BLaER1 (cell line): ENCODE data around the gene UNC5A.

Experiments used
- H3K27ac ChIP-seq: shearing (Covaris generic); formaldehyde crosslinking; 2 replicates; pipeline ENCODE4 v1.8.1; 2022
- H3K27me3 ChIP-seq: shearing (Covaris generic); formaldehyde crosslinking; 2 replicates; pipeline ENCODE4 v1.8.1; 2022
- H3K36me3 ChIP-seq: shearing (Covaris generic); formaldehyde crosslinking; 2 replicates; pipeline ENCODE4 v1.8.1; 2022
- H3K4me1 ChIP-seq: shearing (Covaris generic); formaldehyde crosslinking; 2 replicates; pipeline ENCODE4 v1.8.1; 2022
- H3K4me2 ChIP-seq: shearing (Covaris generic); formaldehyde crosslinking; 2 replicates; pipeline ENCODE4 v1.8.1; 2022
- H3K4me3 ChIP-seq: shearing (Covaris generic); formaldehyde crosslinking; 2 replicates; pipeline ENCODE4 v1.8.1; 2022
- H3K9ac ChIP-seq: shearing (Covaris generic); formaldehyde crosslinking; 2 replicates; pipeline ENCODE4 v1.8.1; 2022
- H3K9me3 ChIP-seq: shearing (Covaris generic); formaldehyde crosslinking; 2 replicates; pipeline ENCODE4 v1.8.1; 2022
- H4K20me1 ChIP-seq: shearing (Covaris generic); formaldehyde crosslinking; 2 replicates; pipeline ENCODE4 v1.8.1; 2022
- Cebpa-rat ChIP-seq: shearing (Covaris generic); IDR thresholded peaks from 2 replicates; pipeline ENCODE4 v1.8.1; 2022

Gene UNC5A

DNA sequence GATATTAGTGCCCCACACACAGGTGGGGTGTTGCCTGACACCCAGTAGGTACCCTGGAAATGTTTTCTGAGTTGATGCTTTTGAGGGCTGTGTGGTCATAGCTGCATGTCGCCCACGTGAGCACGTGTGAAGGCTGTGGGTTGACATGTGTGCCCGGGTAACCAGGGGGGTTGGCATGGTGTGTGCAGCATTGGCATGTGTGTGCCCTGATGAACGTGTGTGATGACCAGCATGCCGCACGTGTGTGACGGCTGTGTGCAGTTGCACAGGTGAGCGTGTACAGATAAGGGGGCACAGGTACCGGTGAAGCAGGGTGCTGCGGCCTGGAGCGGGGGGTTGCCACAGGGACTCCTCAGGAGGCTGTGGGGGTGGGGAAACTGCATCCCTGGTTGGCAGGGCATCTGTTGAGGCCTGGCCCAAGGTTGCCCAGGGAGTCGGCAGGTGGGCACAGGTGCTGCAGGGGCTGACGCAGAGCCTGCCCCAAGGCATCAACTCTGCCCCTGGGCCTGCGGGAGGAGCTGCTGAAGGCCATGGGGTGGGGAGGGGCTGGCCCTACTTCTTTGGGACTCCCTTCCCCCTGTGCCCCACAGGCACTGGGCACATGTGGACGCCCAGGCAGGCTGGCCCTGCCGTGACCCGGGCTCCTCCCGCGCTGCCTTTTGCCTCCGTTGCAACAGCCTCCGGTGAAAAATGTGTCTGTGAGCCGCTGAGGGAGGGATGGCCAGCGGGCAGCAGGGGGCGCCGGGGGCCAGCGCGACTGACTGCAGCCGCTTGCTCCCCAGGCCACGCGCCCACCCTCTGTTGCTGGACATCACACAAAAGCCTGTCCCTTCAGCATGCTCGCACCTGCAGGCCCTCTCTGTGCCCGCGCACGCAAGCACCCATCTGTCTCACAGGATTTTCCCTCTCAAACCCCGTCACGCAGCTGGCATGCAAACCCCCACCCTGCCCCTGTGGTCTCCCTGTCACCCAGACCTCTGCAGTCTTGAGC lies 2.2 kb downstream of the UNC5A start:
- Histone ChIP-seq H3K27ac (no peak overlapping the region), H4K20me1 (peaks cover 93% of the 10 kb centered on the region), H3K4me1 (peaks cover 27% of the 10 kb centered on the region), H3K4me2 (no peak overlapping the region), H3K9ac (no peak overlapping the region), H3K27me3 (peaks cover 100% of the 10 kb centered on the region), H3K4me3 (no peak overlapping the region), H3K36me3 (no peaks in the 10 kb centered on the region), H3K9me3 (no peaks in the 10 kb centered on the region)
- no peak for TF ChIP-seq Cebpa-rat

GRCh38 chr5:176813587-176814312 lies 3.4 kb downstream of the UNC5A start:
- H3K9ac ChIP-seq = no peak overlapping the region
- H4K20me1 ChIP-seq = peaks cover 95% of the 10 kb centered on the region
- peaks cover 100% of the 10 kb centered on the region for H3K27me3 ChIP-seq
- no peaks in the 10 kb centered on the region for H3K36me3 ChIP-seq
- peaks cover 32% of the 10 kb centered on the region for H3K4me1 ChIP-seq
- H3K9me3 ChIP-seq = no peaks in the 10 kb centered on the region
- H3K4me2 ChIP-seq = no peak overlapping the region
- TF ChIP-seq Cebpa-rat = no peak
- H3K27ac ChIP-seq = no peak overlapping the region
- H3K4me3 ChIP-seq = no peak overlapping the region

GRCh38 chr5:176814313-176814685 lies 3.9 kb downstream of the UNC5A start:
- H3K9me3 ChIP-seq = no peaks in the 10 kb centered on the region
- peaks cover 100% of the 10 kb centered on the region for H3K27me3 ChIP-seq
- H4K20me1 ChIP-seq = peaks cover 95% of the 10 kb centered on the region

GRCh38 chr5:176814836-176815438 lies 4.6 kb downstream of the UNC5A start:
- no peak overlapping the region for H3K4me3 ChIP-seq
- H3K36me3 ChIP-seq = no peaks in the 10 kb centered on the region
- peaks cover 93% of the 10 kb centered on the region for H4K20me1 ChIP-seq
- TF ChIP-seq Cebpa-rat = no peak
- H3K4me1 ChIP-seq = peaks cover 22% of the 10 kb centered on the region
- no peak overlapping the region for H3K9ac ChIP-seq
- H3K27me3 ChIP-seq = peaks cover 100% of the 10 kb centered on the region
- H3K9me3 ChIP-seq = no peaks in the 10 kb centered on the region
- no peak overlapping the region for H3K27ac ChIP-seq
- no peak overlapping the region for H3K4me2 ChIP-seq

More at GRCh38 chr5:176814313-176814685, 3.9 kb downstream of the UNC5A start:
- TF ChIP-seq Cebpa-rat = no peak
- Histone ChIP-seq H3K4me3 (no peak overlapping the region), H3K36me3 (no peaks in the 10 kb centered on the region), H3K27ac (no peak overlapping the region), H3K9ac (no peak overlapping the region), H3K4me1 (peaks cover 29% of the 10 kb centered on the region), H3K4me2 (no peak overlapping the region)

GRCh38 chr5:176816043-176816745 lies 5.8 kb downstream of the UNC5A start:
- peaks cover 98% of the 10 kb centered on the region for H3K27me3 ChIP-seq
- H3K4me1 ChIP-seq = peaks cover 12% of the 10 kb centered on the region
- peaks cover 82% of the 10 kb centered on the region for H4K20me1 ChIP-seq

GRCh38 chr5:176816791-176817347 lies 6.5 kb downstream of the UNC5A start:
- Histone ChIP-seq H3K4me3 (no peak overlapping the region), H3K4me2 (no peak overlapping the region), H3K27ac (no peak overlapping the region), H3K9ac (no peak overlapping the region), H3K4me1 (0 out of 2 replicates have a peak, but pooled peaks cover 6% of the 10 kb centered on the region), H3K9me3 (no peaks in the 10 kb centered on the region), H3K36me3 (no peaks in the 10 kb centered on the region), H4K20me1 (peaks cover 76% of the 10 kb centered on the region), H3K27me3 (peaks cover 91% of the 10 kb centered on the region)
- TF ChIP-seq Cebpa-rat = no peak

More at GRCh38 chr5:176816043-176816745, 5.8 kb downstream of the UNC5A start:
- H3K4me3 ChIP-seq = no peak overlapping the region
- TF ChIP-seq Cebpa-rat = no peak
- no peak overlapping the region for H3K4me2 ChIP-seq
- H3K9me3 ChIP-seq = no peaks in the 10 kb centered on the region
- H3K9ac ChIP-seq = no peak overlapping the region
- no peak overlapping the region for H3K27ac ChIP-seq
- H3K36me3 ChIP-seq = no peaks in the 10 kb centered on the region

DNA sequence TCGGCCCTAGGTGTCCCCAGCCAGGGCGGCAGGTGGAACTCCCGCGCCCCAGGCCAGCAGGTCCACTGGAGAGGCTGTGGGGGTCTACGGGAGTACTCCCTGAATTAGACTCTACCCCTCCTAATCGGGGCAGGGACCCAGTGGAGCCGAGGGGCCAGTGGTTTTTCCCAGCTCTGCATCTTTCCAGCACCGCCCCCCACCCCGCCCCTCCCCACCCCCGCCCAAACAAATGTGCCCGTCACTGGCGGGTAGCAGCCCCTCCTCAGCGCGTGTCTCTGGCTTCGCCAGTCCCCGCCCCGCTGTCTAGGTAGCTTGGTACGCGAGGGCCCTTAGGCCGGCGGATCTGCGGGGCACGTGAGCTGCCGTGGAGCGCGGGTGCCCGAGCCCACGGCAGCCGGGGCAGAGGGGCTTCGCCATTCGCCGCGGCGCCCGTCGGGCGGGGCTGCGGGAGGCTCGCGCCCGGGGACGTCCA lies 7.0 kb downstream of the UNC5A start:
- H3K4me2 ChIP-seq = peak overlapping the region; percentile 79
- no peaks in the 10 kb centered on the region for H3K36me3 ChIP-seq
- no peak overlapping the region for H3K9ac ChIP-seq
- H4K20me1 ChIP-seq = peaks cover 70% of the 10 kb centered on the region
- no peak for TF ChIP-seq Cebpa-rat
- no peak overlapping the region for H3K27ac ChIP-seq
- H3K9me3 ChIP-seq = no peaks in the 10 kb centered on the region
- H3K4me1 ChIP-seq = 0 out of 2 replicates have a peak, but pooled peaks cover 6% of the 10 kb centered on the region
- peak overlapping the region; percentile 60 for H3K4me3 ChIP-seq
- H3K27me3 ChIP-seq = peaks cover 86% of the 10 kb centered on the region

GRCh38 chr5:176817841-176818377 lies 7.5 kb downstream of the UNC5A start:
- no peaks in the 10 kb centered on the region for H3K9me3 ChIP-seq
- H3K27me3 ChIP-seq = peaks cover 81% of the 10 kb centered on the region
- no peak overlapping the region for H3K9ac ChIP-seq

More at GRCh38 chr5:176817841-176818377, 7.5 kb downstream of the UNC5A start:
- Histone ChIP-seq H3K27ac (no peak overlapping the region), H3K36me3 (no peaks in the 10 kb centered on the region), H3K4me3 (peak overlapping the region; percentile 60), H3K4me2 (peak overlapping the region; percentile 79), H3K4me1 (peaks cover 10% of the 10 kb centered on the region; the same call in 1 of the 2 replicates), H4K20me1 (peaks cover 65% of the 10 kb centered on the region)
- TF ChIP-seq Cebpa-rat = no peak
